Mesothelial cell of epicardium (in vitro differentiated cells): ENCODE results near the gene SLC34A1. TPM values are rescaled to one million over a fixed set of nuclear protein-coding genes. Genes with fewer than 3 reads are reported as not detected.
A peak's percentile ranks its signal among the peaks of the same experiment; 100 is the strongest.

ENCODE experiments used
- DNase-seq, 2 experiments: peaks; one replicate each; pipeline ENCODE4 v3.0.0; 2021; ENCODE audit warnings: low spot score in 2 of 2; ENCODE audit not compliant: unreplicated experiment in 2 of 2
- H3K27ac Mint-ChIP-seq: 2 replicates; pipeline ENCODE4 v1.8.0; 2021; ENCODE audit warnings: mixed read lengths
- H3K27me3 Mint-ChIP-seq: 2 replicates; pipeline ENCODE4 v1.8.0; 2021; ENCODE audit warnings: low read depth, mixed read lengths
- H3K36me3 Mint-ChIP-seq: 2 replicates; pipeline ENCODE4 v1.8.0; 2021; ENCODE audit warnings: mixed read lengths
- H3K4me1 Mint-ChIP-seq: 2 replicates; pipeline ENCODE4 v1.8.0; 2021; ENCODE audit warnings: mixed read lengths
- H3K4me3 Mint-ChIP-seq: 2 replicates; pipeline ENCODE4 v1.8.0; 2021; ENCODE audit warnings: mild to moderate bottlenecking, moderate library complexity, mixed read lengths
- H3K9me3 Mint-ChIP-seq: 2 replicates; pipeline ENCODE4 v1.8.0; 2021; ENCODE audit warnings: mixed read lengths
- total RNA-seq: library from RNA; stranded (reverse); gene quantifications from 3 replicates; pipeline ENCODE4 v1.2.1, GENCODE V29; 2021
- TF ChIP-seq, protein P1 (sequence below): fragments of 200-600 bp; sonication (generic); IDR thresholded peaks from one replicate; pipeline ENCODE4 v1.5.0; 2021; ENCODE audit warnings: antibody characterized with exemption; ENCODE audit not compliant: unreplicated experiment

The SLC34A1 gene
- total RNA-seq, 1 donor from 2014 or later: not detected

DNA sequence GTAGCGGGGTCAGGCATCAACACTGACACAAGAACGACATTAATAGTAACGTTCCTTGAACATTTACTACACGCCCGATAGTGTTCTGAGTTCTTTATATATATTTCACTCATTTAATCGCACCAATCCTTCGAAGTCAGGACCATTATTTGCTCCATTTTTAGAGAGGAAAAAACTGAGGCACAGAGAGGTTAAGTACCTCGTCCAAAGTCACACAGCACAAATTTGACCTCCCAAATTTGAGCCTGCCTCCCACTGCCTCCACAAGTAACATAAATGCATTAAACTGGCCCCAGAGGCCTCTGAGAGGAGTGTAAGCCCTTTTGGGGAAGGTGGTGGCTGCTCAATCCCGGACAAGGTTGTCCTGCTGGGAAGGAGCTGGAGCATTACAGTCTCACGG, 20.7 kb upstream of the SLC34A1 start:
- H3K9me3 Mint-ChIP-seq: no peaks in the 10 kb centered on the region
- H3K27me3 Mint-ChIP-seq: peaks cover 4% of the 10 kb centered on the region
- TF ChIP-seq, protein P1, sequence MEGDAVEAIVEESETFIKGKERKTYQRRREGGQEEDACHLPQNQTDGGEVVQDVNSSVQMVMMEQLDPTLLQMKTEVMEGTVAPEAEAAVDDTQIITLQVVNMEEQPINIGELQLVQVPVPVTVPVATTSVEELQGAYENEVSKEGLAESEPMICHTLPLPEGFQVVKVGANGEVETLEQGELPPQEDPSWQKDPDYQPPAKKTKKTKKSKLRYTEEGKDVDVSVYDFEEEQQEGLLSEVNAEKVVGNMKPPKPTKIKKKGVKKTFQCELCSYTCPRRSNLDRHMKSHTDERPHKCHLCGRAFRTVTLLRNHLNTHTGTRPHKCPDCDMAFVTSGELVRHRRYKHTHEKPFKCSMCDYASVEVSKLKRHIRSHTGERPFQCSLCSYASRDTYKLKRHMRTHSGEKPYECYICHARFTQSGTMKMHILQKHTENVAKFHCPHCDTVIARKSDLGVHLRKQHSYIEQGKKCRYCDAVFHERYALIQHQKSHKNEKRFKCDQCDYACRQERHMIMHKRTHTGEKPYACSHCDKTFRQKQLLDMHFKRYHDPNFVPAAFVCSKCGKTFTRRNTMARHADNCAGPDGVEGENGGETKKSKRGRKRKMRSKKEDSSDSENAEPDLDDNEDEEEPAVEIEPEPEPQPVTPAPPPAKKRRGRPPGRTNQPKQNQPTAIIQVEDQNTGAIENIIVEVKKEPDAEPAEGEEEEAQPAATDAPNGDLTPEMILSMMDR: no peak
- H3K36me3 Mint-ChIP-seq: no peaks in the 10 kb centered on the region
- H3K4me1 Mint-ChIP-seq: peaks cover 25% of the 10 kb centered on the region
- DNase-seq: no peak
- no peak overlapping the region for H3K27ac Mint-ChIP-seq
- peak overlapping the region; percentile 77 for H3K4me3 Mint-ChIP-seq

DNA sequence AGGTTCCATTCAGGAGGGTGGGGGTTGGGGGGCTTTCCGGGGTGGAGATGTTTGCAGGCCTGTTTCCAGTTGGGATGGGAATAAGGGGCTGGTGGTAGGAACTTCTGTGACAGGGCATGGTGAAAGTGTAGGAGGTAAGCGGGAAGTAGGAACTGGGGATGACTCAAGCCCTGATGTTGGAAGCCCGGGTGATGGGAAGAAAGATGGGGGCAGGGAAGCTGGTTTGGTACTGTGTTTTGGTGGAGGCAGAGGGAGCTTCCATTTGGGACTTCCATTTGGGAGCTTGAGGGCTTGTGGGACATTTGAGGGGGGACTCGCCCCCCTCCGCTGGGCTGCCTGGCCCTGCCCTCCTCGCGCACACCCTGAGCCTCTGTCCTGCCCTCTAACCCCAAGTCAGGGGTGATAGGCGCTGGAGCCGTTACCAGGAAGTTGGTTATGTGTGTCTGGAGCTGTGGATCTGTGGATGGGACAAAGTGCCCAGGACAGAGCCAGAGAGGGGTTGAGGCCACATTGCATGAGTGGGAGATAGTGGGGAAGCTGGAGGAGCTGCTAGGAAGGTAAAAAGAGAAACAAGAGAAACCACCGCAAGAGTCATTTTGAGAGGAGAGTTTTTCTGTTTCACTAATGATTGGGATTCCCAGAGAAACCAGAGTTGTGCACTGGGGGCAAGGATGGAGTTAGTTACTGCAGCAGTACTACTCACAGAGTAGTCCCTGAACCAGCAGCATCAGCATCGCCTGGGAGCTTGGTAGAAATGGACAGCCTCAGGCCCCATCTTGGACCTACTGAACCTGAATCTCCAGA, 19.9 kb upstream of the SLC34A1 start:
- Mint-ChIP-seq H3K9me3 (no peaks in the 10 kb centered on the region), H3K4me1 (peaks cover 25% of the 10 kb centered on the region), H3K27ac (no peak overlapping the region), H3K36me3 (no peaks in the 10 kb centered on the region), H3K27me3 (no peaks in the 10 kb centered on the region), H3K4me3 (peak overlapping the region; percentile 20)
- no peak for DNase-seq
- TF ChIP-seq, protein P1: no peak

DNA sequence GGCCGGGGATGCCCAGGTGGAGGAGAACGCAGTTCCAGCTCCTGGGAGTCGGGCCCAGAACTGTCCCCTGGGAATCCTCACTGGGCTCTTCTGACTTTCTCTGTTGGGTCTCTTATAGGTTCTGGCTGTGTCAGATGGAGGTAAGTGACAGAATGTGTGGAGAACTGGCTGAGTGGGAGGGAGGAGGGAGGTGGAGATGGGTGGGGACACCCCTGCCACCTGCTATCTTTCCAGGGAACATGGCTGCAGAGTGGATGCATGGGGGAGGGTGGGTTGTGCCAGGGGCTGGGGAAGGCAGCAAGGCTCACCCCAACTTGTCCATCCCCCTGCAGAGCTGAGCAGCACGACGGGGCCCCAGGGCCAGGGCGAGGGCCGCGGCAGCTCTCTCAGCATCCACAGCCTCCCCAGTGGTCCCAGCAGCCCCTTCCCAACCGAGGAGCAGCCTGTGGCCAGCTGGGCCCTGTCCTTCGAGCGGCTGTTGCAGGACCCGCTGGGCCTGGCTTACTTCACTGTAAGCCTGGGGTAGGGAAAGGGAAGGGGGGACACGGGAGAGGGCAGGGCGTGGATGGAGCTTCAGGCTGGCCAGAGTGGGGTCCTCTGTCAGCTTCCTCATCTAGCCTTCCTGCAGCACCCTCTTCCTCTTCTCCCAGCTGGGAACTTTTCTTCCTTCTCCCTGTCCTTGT, 18.2 kb upstream of the SLC34A1 start:
- Mint-ChIP-seq H3K27ac (peak overlapping the region; percentile 98), H3K27me3 (no peaks in the 10 kb centered on the region), H3K9me3 (no peaks in the 10 kb centered on the region), H3K4me1 (peaks cover 25% of the 10 kb centered on the region), H3K36me3 (no peaks in the 10 kb centered on the region), H3K4me3 (peak overlapping the region; percentile 88)
- TF ChIP-seq, protein P1: no peak
- no peak for DNase-seq

DNA sequence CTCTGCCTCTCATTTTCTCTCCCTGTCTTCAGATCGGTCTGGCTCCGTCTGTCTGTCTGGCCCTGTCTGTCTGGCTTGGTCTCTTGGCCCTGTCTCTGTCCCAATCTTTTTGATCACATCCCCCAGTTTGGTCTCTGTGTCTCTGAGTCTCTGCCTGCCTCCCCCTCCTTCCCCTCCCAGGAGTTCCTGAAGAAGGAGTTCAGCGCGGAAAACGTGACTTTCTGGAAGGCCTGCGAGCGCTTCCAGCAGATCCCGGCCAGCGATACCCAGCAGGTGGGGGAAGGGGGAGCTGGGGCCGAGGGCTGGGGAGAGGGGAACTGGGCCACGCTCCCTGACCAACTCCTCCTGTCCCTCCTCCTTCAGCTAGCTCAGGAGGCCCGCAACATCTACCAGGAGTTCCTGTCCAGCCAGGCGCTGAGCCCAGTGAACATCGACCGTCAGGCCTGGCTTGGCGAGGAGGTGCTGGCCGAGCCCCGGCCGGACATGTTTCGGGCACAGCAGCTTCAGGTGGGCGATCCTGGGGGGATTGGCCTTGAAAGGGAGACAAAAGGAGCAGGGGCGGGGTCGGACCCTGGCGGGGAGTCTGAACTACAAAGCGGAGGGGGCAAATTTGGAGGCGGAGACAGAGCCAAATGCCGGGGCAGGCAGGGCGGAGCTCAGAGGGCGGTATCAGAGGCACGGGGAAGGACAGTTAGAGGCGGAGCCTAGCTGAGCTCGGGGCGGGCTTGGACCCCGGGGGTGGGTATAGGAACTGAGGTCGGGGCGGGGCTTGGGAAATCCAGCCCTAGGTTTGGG, 17.5 kb upstream of the SLC34A1 start:
- H3K36me3 Mint-ChIP-seq: no peaks in the 10 kb centered on the region
- peak overlapping the region; percentile 88 for H3K4me3 Mint-ChIP-seq
- peak overlapping the region; percentile 98 for H3K27ac Mint-ChIP-seq
- TF ChIP-seq, protein P1: no peak
- H3K27me3 Mint-ChIP-seq: no peaks in the 10 kb centered on the region
- peaks cover 31% of the 10 kb centered on the region for H3K4me1 Mint-ChIP-seq
- DNase-seq: peak; percentile 80 to 86
- H3K9me3 Mint-ChIP-seq: no peaks in the 10 kb centered on the region

DNA sequence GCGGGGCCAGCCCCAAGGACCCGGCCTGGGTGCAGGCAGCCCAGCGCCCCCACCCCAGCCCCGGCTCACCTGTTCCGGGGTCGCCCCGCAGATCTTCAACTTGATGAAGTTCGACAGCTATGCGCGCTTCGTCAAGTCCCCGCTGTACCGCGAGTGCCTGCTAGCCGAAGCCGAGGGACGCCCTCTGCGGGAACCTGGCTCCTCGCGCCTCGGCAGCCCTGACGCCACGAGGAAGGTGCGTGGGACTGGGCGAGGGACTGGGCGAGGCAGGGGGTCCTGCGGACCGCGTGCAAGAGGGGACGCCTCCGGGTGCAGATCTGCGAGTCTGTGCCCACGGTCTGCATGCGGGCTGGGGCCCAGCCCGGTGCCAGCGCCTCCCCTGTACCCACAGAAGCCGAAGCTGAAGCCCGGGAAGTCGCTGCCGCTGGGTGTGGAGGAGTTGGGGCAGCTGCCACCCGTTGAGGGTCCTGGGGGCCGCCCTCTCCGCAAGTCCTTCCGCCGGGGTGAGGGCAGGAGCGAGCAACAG, 16.8 kb upstream of the SLC34A1 start:
- Mint-ChIP-seq H3K27ac (no peak overlapping the region), H3K9me3 (no peaks in the 10 kb centered on the region), H3K4me3 (peak overlapping the region; percentile 88), H3K27me3 (no peaks in the 10 kb centered on the region), H3K4me1 (peaks cover 26% of the 10 kb centered on the region), H3K36me3 (no peaks in the 10 kb centered on the region)
- TF ChIP-seq, protein P1: no peak
- DNase-seq: no peak
